A549 (cell line): Measurements from ENCODE around the gene TCP11L2.

ENCODE experiments used
- CEBPB ChIP-seq, 2 experiments: fragments of >200 bp in 1 of 2; sonication (Bioruptor Twin) in 1 of 2; formaldehyde crosslinking in 1 of 2; IDR thresholded peaks; 2 replicates each; pipeline ENCODE4 v1.6.1; 2012 to 2016
- MAZ ChIP-seq: fragments of 150-350 bp; IDR thresholded peaks from 2 replicates; pipeline ENCODE4 v1.6.1; 2014; ENCODE audit warnings: antibody characterized with exemption, low read depth, low read length, borderline replicate concordance
- TF ChIP-seq, protein P1 (sequence below): fragments of >200 bp; sonication (Bioruptor Twin); formaldehyde crosslinking; IDR thresholded peaks from 3 replicates; pipeline ENCODE4 v1.5.1; 2016

DNA sequence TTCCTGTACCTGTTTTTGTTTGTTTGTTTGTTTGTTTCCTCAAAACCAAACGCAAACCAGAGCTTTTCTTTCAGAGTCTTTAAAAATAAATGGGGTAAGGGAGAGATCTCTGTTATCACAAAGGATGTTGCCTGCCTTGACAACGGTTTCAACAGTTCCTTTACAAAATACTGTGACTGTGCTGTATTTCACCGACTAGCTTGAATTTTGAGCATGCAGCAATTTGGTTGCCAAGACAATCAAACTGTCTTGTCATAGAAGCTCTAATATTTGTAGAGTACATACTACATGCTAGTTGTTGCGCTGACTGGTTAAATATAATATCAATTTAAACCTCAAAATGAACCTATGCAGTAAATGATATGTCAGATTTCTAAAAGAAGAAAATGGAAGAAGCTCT is 22.4 kb upstream of the TCP11L2 start:
- TF ChIP-seq, protein P1, sequence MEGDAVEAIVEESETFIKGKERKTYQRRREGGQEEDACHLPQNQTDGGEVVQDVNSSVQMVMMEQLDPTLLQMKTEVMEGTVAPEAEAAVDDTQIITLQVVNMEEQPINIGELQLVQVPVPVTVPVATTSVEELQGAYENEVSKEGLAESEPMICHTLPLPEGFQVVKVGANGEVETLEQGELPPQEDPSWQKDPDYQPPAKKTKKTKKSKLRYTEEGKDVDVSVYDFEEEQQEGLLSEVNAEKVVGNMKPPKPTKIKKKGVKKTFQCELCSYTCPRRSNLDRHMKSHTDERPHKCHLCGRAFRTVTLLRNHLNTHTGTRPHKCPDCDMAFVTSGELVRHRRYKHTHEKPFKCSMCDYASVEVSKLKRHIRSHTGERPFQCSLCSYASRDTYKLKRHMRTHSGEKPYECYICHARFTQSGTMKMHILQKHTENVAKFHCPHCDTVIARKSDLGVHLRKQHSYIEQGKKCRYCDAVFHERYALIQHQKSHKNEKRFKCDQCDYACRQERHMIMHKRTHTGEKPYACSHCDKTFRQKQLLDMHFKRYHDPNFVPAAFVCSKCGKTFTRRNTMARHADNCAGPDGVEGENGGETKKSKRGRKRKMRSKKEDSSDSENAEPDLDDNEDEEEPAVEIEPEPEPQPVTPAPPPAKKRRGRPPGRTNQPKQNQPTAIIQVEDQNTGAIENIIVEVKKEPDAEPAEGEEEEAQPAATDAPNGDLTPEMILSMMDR, result no peak
- TF ChIP-seq MAZ, result no peak
- no peak for TF ChIP-seq CEBPB (IDR thresholded peaks at IDR 0.05)
